Measurements from ENCODE around the gene NHSL1. TPM values are rescaled to one million over a fixed set of nuclear protein-coding genes. Genes with fewer than 3 reads are reported as not detected.

The NHSL1 gene
- total RNA-seq, 2 donors from 2014 or later, result 16.3 to 17.5 TPM

GRCh38 chr6:138520463-138520862, 21.2 kb upstream of the NHSL1 start:
- Mint-ChIP-seq H3K27me3 (ENCODE audit: insufficient read depth) (no peaks in the 10 kb centered on the region), H3K36me3 (ENCODE audit: low read depth) (peaks cover 4% of the 10 kb centered on the region), H3K4me1 (peaks cover 4% of the 10 kb centered on the region), H3K27ac (no peak overlapping the region), H3K4me3 (no peak overlapping the region), H3K9me3 (peaks cover 11% of the 10 kb centered on the region)
- Histone ChIP-seq H3K27me3 (ENCODE audit: control insufficient read depth, insufficient read depth, low read length, poor library complexity, severe bottlenecking) (no peaks in the 10 kb centered on the region), H3K9me3 (ENCODE audit: control insufficient read depth, low read length) (no peaks in the 10 kb centered on the region), H3K36me3 (ENCODE audit: control insufficient read depth, insufficient read depth, low read length) (no peaks in the 10 kb centered on the region), H3K27ac (ENCODE audit: low read depth, low read length) (no peak overlapping the region), H3K4me3 (ENCODE audit: low read length) (no peak overlapping the region), H3K9ac (ENCODE audit: extremely low read depth, low read length, poor library complexity, severe bottlenecking) (no peak overlapping the region), H3K4me1 (ENCODE audit: control insufficient read depth, insufficient read depth, low read length) (no peaks in the 10 kb centered on the region)
- TF ChIP-seq CTCF (conservative IDR thresholded peaks at IDR 0.05), result peak; percentile 49
- WGBS, 2 experiments (ENCODE audit: insufficient coverage in 1 of 2, insufficient read length in 1 of 2), result 89 to 100% methylated on average over 1 to 3 of the region's 3 CpGs
- no peak for DNase-seq

- peaks cover 4% of the 10 kb centered on the region for H3K36me3 Mint-ChIP-seq (ENCODE audit: low read depth)
- Histone ChIP-seq H3K27me3 (ENCODE audit: control insufficient read depth, insufficient read depth, low read length, poor library complexity, severe bottlenecking) (no peaks in the 10 kb centered on the region), H3K4me1 (ENCODE audit: control insufficient read depth, insufficient read depth, low read length) (no peaks in the 10 kb centered on the region), H3K36me3 (ENCODE audit: control insufficient read depth, insufficient read depth, low read length) (no peaks in the 10 kb centered on the region), H3K9ac (ENCODE audit: extremely low read depth, low read length, poor library complexity, severe bottlenecking) (no peak overlapping the region), H3K27ac (ENCODE audit: low read depth, low read length) (no peak overlapping the region), H3K4me3 (ENCODE audit: low read length) (no peak overlapping the region), H3K9me3 (ENCODE audit: control insufficient read depth, low read length) (no peaks in the 10 kb centered on the region)
- no peak for TF ChIP-seq CTCF (conservative IDR thresholded peaks at IDR 0.05)
- no peak overlapping the region for H3K27ac Mint-ChIP-seq
- no peaks in the 10 kb centered on the region for H3K27me3 Mint-ChIP-seq (ENCODE audit: insufficient read depth)
- H3K9me3 Mint-ChIP-seq, result peaks cover 11% of the 10 kb centered on the region
- H3K4me1 Mint-ChIP-seq, result peaks cover 6% of the 10 kb centered on the region
- H3K4me3 Mint-ChIP-seq, result no peak overlapping the region
- DNase-seq, result no peak
Measured at GRCh38 chr6:138518054-138518453, 18.8 kb upstream of the NHSL1 start.

GRCh38 chr6:138517635-138518034, 18.3 kb upstream of the NHSL1 start:
- Mint-ChIP-seq H3K27ac (no peak overlapping the region), H3K4me3 (no peak overlapping the region), H3K4me1 (peaks cover 9% of the 10 kb centered on the region), H3K9me3 (peaks cover 11% of the 10 kb centered on the region), H3K27me3 (ENCODE audit: insufficient read depth) (no peaks in the 10 kb centered on the region), H3K36me3 (ENCODE audit: low read depth) (peaks cover 4% of the 10 kb centered on the region)
- Histone ChIP-seq H3K27me3 (ENCODE audit: control insufficient read depth, insufficient read depth, low read length, poor library complexity, severe bottlenecking) (no peaks in the 10 kb centered on the region), H3K4me3 (ENCODE audit: low read length) (no peak overlapping the region), H3K4me1 (ENCODE audit: control insufficient read depth, insufficient read depth, low read length) (no peaks in the 10 kb centered on the region), H3K9me3 (ENCODE audit: control insufficient read depth, low read length) (no peaks in the 10 kb centered on the region), H3K36me3 (ENCODE audit: control insufficient read depth, insufficient read depth, low read length) (no peaks in the 10 kb centered on the region), H3K27ac (ENCODE audit: low read depth, low read length) (no peak overlapping the region), H3K9ac (ENCODE audit: extremely low read depth, low read length, poor library complexity, severe bottlenecking) (no peak overlapping the region)
- 94 to 95% methylated on average over 3 of the region's 3 CpGs for WGBS, 2 experiments (ENCODE audit: insufficient coverage in 1 of 2, insufficient read length in 1 of 2)
- DNase-seq, result peak; percentile 86
- peak; percentile 85 for TF ChIP-seq CTCF (conservative IDR thresholded peaks at IDR 0.05)
